ENCODE data around the gene BRPF1.

BRPF1 gene

DNA sequence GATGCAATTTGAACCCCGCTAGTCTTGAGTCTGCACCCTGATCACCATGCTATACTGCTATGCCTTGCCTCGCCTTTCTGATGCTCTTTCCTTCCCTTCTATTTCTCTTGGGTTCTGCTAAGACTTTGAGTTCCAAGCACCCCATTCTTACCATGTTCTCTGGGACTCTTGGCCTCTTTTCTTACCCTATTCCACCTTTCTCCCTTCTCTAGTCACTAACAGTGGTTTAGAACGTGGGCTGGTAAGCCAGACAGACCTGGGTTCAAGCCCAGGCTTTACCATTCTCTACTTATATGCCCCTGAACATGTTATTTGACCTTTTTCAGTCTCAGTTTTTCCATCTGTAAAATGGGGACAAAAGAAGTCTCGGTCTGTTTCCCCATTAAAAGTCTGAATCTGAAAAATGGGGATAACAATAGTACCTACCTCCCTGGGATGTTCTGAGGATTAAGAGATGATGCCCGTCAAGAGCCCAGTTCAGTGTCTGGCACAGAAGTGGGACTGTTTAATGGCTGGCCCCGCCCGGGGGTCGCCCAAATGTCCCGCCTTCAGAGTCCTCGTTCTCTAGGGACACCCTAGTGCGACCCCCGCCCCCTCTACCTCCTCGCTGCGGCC is 60.4 kb downstream of the BRPF1 start:
- DNase-seq = no peak

DNA sequence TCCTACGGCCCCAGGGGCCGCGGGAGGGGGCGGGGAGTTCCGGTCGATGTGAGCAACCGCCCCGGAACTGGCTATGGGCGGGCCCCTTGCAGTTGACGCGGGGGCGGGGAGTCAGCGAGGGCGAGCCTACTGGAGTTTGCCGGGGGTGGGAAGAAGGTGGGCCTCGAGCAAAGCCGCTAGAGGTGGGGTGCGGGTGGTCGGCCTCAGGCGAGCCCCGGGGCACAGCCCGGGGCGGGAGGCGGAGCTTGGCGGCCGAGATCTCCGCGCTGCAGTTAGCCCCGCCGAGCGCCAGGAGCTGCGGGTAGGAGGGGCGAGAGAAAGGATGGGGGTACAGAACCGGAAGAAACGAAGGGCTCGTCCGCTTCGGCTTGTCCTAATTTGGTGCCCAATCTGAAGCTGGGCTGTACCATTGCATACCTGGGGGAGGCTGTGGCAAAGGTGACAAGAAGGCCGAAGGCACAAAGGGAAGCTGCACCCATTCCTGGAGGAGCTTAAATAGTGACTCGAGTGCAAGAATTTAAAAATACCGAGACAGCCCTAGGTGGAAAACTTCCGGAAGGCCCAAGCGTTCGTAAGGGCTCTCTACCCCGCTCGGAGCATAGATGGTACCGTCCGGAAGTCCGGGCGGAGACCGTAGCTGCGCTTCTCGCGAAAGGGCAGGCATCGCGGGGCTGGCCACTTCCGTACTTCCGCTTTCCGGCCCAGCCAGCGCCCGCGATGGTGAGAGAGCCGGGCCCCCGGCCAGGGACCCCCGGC is 61.0 kb downstream of the BRPF1 start, which contains the start of the genes ARPC4 and TADA3:
Gene ARPC4, plus strand, starts transcription at position 678 of the 756 bp plus-strand sequence. Its CDS starts 40 bp downstream, at position 718.
Gene TADA3, minus strand, starts transcription at position 69 of the 756 bp plus-strand sequence. CDS start 1,007 bp downstream, outside the sequence.
- DNase-seq = peak; percentile 82 to 96 (median 87)

DNA sequence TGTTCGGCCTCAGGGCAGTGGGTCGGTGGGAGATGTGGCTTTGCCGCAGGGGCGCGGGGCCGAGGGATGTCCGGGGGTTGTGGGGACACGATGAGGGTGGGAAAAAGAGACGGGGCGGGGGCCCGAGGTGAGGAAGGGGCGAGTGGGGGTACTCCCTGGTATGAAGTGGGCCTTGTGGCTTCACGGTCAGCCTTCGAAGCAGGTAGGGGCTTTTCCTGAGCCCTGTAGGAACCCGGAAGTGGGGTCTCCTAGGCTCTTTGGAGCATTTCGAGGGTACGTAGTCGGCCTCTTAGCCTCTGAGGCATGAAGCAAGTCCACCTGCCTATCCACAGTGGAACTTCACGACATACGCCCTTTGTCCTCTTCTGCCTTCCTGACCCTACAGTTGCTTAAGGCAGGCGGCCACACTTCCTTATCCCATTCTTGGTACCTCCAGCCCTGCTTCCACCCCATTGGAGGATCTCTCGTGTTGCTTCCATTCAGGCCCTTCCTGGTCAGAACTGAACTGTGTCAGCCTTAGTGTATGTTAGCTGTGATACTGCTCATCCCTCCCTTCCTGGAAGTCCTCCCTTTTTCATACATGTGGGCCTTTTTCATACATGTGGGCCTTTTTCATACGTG is 61.7 kb downstream of the BRPF1 start:
- peak in 3 of 5 donors; percentile 9 to 40 (median 29) for DNase-seq

DNA sequence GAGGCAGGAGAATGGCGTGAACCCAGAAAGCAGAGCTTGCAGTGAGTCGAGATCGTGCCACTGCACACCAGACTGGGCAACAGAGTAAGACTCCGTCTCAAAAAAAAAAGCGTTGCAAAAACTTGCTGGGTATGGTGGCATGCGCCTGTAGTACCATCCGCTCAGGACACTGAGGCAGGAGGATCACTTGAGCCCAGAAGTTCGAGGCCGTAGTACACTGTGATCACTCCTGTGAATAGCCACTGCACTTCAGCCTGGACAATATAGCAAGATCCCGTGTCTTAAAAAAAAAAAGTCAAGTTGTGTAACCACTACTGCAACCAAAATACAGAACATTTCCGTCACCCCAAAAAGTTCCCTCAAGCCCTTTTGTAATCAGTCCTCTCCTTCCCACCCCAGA is 62.9 kb downstream of the BRPF1 start:
- DNase-seq = no peak

DNA sequence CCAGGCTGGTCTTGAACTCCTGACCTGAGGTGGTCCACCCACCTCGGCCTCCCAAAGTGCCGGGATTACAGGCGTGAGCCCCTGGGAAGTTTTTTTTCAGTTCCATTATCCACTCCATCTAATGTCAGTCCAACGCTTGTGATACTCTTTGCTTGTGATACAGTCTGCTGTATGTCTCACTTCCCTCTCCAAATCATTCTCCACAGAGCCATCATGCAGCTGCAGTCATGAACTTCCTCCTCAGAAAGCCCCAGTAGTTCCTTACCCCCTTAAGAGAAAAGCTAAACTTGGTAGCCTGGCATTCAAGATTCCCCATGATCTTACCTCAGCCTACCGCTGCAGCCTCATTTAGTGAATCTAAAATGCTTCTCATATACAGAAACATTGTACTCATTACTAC is 63.7 kb downstream of the BRPF1 start:
- DNase-seq = no peak

DNA sequence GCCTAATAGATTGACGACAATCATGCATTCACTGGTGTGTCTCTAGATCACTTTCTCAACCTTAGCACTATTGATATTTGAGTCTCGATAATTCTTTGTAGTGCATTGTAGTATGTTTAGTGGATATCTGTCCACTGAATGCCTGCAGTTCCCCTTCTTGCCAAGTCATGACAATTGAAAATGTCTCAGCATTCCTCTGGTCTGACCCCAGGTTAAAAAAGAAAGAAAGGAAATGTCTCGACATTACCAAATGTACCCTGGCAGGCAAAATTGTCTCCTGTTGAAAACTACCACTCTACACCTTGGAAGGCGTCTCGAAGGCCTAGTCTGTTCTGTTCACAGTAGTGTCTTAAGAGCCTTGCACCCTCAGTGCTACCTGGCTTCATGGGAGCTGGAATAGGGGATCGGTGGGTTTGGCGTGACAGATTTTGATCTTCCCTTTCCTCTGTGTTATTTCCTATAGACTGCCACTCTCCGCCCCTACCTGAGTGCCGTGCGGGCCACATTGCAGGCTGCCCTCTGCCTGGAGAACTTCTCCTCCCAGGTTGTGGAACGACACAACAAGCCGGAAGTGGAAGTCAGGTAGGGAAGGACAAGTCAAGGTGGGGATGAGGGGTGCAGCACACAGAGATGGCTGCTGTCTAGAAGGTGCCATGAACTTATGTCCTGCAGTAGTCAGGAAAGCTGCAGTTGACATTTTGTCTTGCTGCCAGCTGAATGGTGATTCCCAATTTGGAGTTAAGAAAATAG is 65.8 kb downstream of the BRPF1 start:
- DNase-seq = no peak
